Upper lobe of right lung (tissue), 1 donor: ENCODE measurements around the gene RBFOX1. TPM values are rescaled to one million over a fixed set of nuclear protein-coding genes. Genes with fewer than 3 reads are reported as not detected.

ENCODE experiments used
- ATAC-seq: fragments of 200-7000 bp; cut with Tn5 transposase; one replicate; pipeline ENCODE4 v1.9.1; 2020; ENCODE audit warnings: mild to moderate bottlenecking, moderate library complexity
- DNase-seq: peaks from one replicate; pipeline ENCODE4 v3.0.0-alpha.2; 2020
- H3K27ac ChIP-seq: fragments of 200-600 bp; one replicate; pipeline ENCODE4 v1.8.0; 2022
- H3K27me3 ChIP-seq: fragments of 200-600 bp; one replicate; pipeline ENCODE4 v1.8.0; 2022; ENCODE audit warnings: mild to moderate bottlenecking
- H3K36me3 ChIP-seq: fragments of 200-600 bp; one replicate; pipeline ENCODE4 v1.8.0; 2022
- H3K4me1 ChIP-seq: fragments of 200-600 bp; one replicate; pipeline ENCODE4 v1.8.0; 2022
- H3K4me3 ChIP-seq: fragments of 200-600 bp; one replicate; pipeline ENCODE4 v1.8.0; 2022; ENCODE audit warnings: mild to moderate bottlenecking
- H3K9me3 ChIP-seq: fragments of 200-600 bp; one replicate; pipeline ENCODE4 v1.8.0; 2022
- CTCF ChIP-seq: fragments of 200-600 bp; IDR thresholded peaks from one replicate; pipeline ENCODE4 v1.8.0; 2022; ENCODE audit warnings: antibody characterized with exemption
- intact Hi-C: fragments of 100-400 bp; cut with DNase I; formaldehyde crosslinking; loops from one replicate; pipeline ENCODE4 v1.11.0; 2022
- long read RNA-seq: library from polyadenylated mRNA; unstranded; transcript quantifications from one replicate; pipeline ENCODE4 v2.0.0, GENCODE V29; 2021
- total RNA-seq: library from RNA; stranded (reverse); fragmentation: NEBNext Ultra II Directional; extraction: Animal tissue kit (Norgen Biotek cat#: 25700); gene quantifications from one replicate; pipeline ENCODE4 v1.2.1, GENCODE V29; 2021
- donor health status: DM: no; HTN: yes; CAD: no; lungs with severe emphysema.

Gene RBFOX1
- not detected for total RNA-seq
- long read RNA-seq: 0 reads

- no peak for ATAC-seq
- intact Hi-C loops: no loop called here
- no peaks in the 10 kb centered on the region for H3K4me1 ChIP-seq
These were observed at the start of gene RBFOX1 for GRCh38 chr16:7332611-7333010. Gene RBFOX1, plus strand, starts transcription at chr16:7332845.

GRCh38 chr16:7284780-7285179 lies 47.9 kb upstream of the RBFOX1 start:
- H3K9me3 ChIP-seq: peaks cover 4% of the 10 kb centered on the region
- H3K27ac ChIP-seq: no peak overlapping the region
- intact Hi-C loops: no loop called here
- no peak for TF ChIP-seq CTCF
- no peak overlapping the region for H3K4me3 ChIP-seq
- ATAC-seq (no peak), DNase-seq (no peak)
- no peaks in the 10 kb centered on the region for H3K4me1 ChIP-seq
- no peaks in the 10 kb centered on the region for H3K27me3 ChIP-seq
- H3K36me3 ChIP-seq: no peaks in the 10 kb centered on the region

More at GRCh38 chr16:7332611-7333010, at the start of gene RBFOX1:
- no peak for DNase-seq
- TF ChIP-seq CTCF: no peak
- H3K9me3 ChIP-seq: no peaks in the 10 kb centered on the region
- H3K27me3 ChIP-seq: no peaks in the 10 kb centered on the region
- H3K27ac ChIP-seq: no peak within 1 kb of the TSS
- no peak within 1 kb of the TSS for H3K4me3 ChIP-seq
- H3K36me3 ChIP-seq: no peaks in the 10 kb centered on the region

- intact Hi-C loops: no loop called here
These were observed 47.1 kb upstream of the RBFOX1 start for GRCh38 chr16:7285520-7285919.

GRCh38 chr16:7289299-7289698 lies 43.3 kb upstream of the RBFOX1 start:
- intact Hi-C loops: no loop called here
- TF ChIP-seq CTCF: no peak

More at GRCh38 chr16:7285520-7285919, 47.1 kb upstream of the RBFOX1 start:
- H3K9me3 ChIP-seq: peaks cover 4% of the 10 kb centered on the region
- no peaks in the 10 kb centered on the region for H3K27me3 ChIP-seq
- H3K4me3 ChIP-seq: no peak overlapping the region
- ATAC-seq: no peak
- no peaks in the 10 kb centered on the region for H3K36me3 ChIP-seq
- DNase-seq: no peak
- no peaks in the 10 kb centered on the region for H3K4me1 ChIP-seq
- no peak overlapping the region for H3K27ac ChIP-seq
- no peak for TF ChIP-seq CTCF

GRCh38 chr16:7290682-7291081 lies 42.0 kb upstream of the RBFOX1 start:
- Histone ChIP-seq H3K4me1 (no peaks in the 10 kb centered on the region), H3K27ac (no peak overlapping the region), H3K36me3 (no peaks in the 10 kb centered on the region), H3K27me3 (no peaks in the 10 kb centered on the region), H3K4me3 (no peak overlapping the region), H3K9me3 (peaks cover 3% of the 10 kb centered on the region)
- ATAC-seq: no peak
- TF ChIP-seq CTCF: no peak
- intact Hi-C loops: no loop called here
- no peak for DNase-seq

More at GRCh38 chr16:7289299-7289698, 43.3 kb upstream of the RBFOX1 start:
- ATAC-seq (no peak), DNase-seq (no peak)
- peaks cover 4% of the 10 kb centered on the region for H3K9me3 ChIP-seq
- H3K27ac ChIP-seq: no peak overlapping the region
- no peak overlapping the region for H3K4me3 ChIP-seq
- H3K36me3 ChIP-seq: no peaks in the 10 kb centered on the region
- H3K4me1 ChIP-seq: no peaks in the 10 kb centered on the region
- H3K27me3 ChIP-seq: no peaks in the 10 kb centered on the region

- Histone ChIP-seq H3K4me3 (no peak overlapping the region), H3K9me3 (no peaks in the 10 kb centered on the region), H3K36me3 (no peaks in the 10 kb centered on the region), H3K27ac (no peak overlapping the region), H3K4me1 (no peaks in the 10 kb centered on the region), H3K27me3 (no peaks in the 10 kb centered on the region)
- intact Hi-C loops: no loop called here
- ATAC-seq: no peak
- no peak for DNase-seq
- no peak for TF ChIP-seq CTCF
These were observed 38.6 kb upstream of the RBFOX1 start for GRCh38 chr16:7294020-7294419.
